Forelimb muscle (tissue), 1 donor: ENCODE data around the gene PTPRK. TPM values are rescaled to one million over a fixed set of nuclear protein-coding genes. Genes with fewer than 3 reads are reported as not detected.

Experiments
- DNase-seq: peaks from one replicate; pipeline ENCODE4 v3.0.0-alpha.2; 2013; ENCODE audit warnings: low read depth
- polyA plus RNA-seq: library from polyadenylated mRNA; unstranded; fragments of 120-200 nt; gene quantifications from one replicate; pipeline ENCODE4 v1.2.1, GENCODE V29; 2013; ENCODE audit not compliant: insufficient read length

PTPRK gene
- polyA plus RNA-seq, 1 donor = 15.6 TPM

DNA sequence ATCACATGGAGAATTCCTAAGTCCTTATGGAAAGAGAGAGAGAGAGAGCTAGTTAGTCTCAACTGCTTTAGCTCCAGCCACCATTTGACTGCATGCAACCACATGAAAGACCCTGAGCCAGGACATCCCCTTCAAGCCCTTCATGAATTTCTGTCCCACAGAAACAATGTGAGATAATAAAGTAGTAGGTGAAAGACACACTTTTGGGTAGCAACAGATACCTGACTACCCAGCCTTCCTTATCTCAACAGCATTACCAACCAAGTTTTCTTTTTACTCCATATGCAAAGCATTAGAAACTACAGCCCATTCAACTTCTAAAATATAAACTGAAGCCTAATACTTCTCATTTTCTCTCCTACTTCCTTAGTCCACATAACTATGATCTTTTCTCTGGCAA, 596.4 kb downstream of the PTPRK start:
- DNase-seq = no peak

DNA sequence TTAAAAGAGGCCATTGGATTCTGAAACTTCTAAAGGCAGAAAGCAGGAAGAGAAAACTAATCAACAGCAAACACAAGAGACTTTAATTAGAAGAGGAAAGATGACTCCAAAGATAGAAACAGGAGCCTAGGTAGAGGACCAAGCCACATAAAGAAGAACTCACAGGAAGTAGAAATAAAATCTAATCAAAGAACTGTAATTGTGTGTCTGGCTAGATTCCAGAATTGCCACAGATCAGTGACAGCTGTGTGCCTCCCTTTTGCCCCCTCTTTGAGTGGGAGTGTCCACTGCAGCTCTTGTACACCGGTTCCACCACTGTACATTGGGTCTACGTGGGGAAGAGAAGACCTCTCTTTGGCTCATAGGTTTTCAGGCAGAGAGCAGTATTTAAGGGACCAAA, 597.3 kb downstream of the PTPRK start:
- DNase-seq = no peak

DNA sequence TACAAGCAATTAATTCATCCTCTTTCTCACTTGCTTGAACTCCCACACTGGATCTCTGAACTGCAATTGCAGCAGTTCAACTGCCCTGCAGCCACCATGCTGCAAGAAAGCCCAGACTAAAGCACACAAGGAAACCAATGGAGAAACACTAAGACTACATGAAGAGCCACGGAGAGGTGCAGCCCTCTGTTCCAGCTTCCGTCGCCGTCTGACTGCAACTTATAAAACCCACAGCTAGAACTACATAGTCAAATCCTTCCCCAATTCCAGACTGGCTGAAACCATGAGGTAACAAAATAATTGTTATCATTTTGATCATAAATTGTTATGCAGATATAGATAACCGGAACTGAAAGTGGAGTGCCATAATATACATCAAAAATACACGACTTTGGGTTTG, 598.4 kb downstream of the PTPRK start:
- DNase-seq = no peak

- DNase-seq = no peak
Measured at GRCh38 chr6:127920804-127921203, 599.6 kb downstream of the PTPRK start.
